Ishikawa (cell line): Measurements from ENCODE around the gene PIGX.

ENCODE experiments used
- CREB1 ChIP-seq: IDR thresholded peaks from 2 replicates; pipeline ENCODE4 v1.6.1; 2012; ENCODE audit warnings: low read depth
- MAX ChIP-seq: IDR thresholded peaks from 2 replicates; pipeline ENCODE4 v1.6.1; 2012
- RAD21 ChIP-seq: IDR thresholded peaks from 2 replicates; pipeline ENCODE4 v1.6.1; 2012; ENCODE audit warnings: low read depth
- TAF1 ChIP-seq: IDR thresholded peaks from 2 replicates; pipeline ENCODE4 v1.6.1; 2012; ENCODE audit warnings: low read depth, mild to moderate bottlenecking

GRCh38 chr3:196706731-196707130 is 5.4 kb upstream of the PIGX start:
- TF ChIP-seq TAF1 = no peak
- TF ChIP-seq RAD21 = no peak
- no peak for TF ChIP-seq CREB1
- no peak for TF ChIP-seq MAX
